Measurements from ENCODE around the gene SCRN3. TPM values are rescaled to one million over a fixed set of nuclear protein-coding genes. Genes with fewer than 3 reads are reported as not detected.

Gene SCRN3
- total and polyA plus RNA-seq, 2 of the 4 experiments (the other 2 are of a cell fraction): 9.9 to 11.4 TPM

GRCh38 chr2:174350018-174350417, 45.5 kb upstream of the SCRN3 start:
- Histone ChIP-seq H3K27ac (ENCODE audit: insufficient read depth, low read length) (no peak overlapping the region), H3K27me3 (ENCODE audit: control insufficient read depth, insufficient read depth, low read length) (peaks cover 2% of the 10 kb centered on the region), H4K8ac (ENCODE audit: low read depth in 2 of 2, low read length in 2 of 2) (no peak overlapping the region), H3K56ac (ENCODE audit: extremely low read depth, insufficient read depth, low read length) (no peak overlapping the region), H2BK20ac (ENCODE audit: low read depth, low read length) (no peak overlapping the region), H3K9me3 (ENCODE audit: control insufficient read depth, insufficient read depth, low read length) (no peaks in the 10 kb centered on the region), H3K4me1 (ENCODE audit: control insufficient read depth, insufficient read depth, low read length) (peaks cover 2% of the 10 kb centered on the region; the same call in 1 of the 2 replicates), H4K91ac (ENCODE audit: insufficient read depth, low read depth, low read length) (no peak overlapping the region), H3K9me1 (ENCODE audit: insufficient read depth, low read length) (no peaks in the 10 kb centered on the region), H3K36me3 (ENCODE audit: control insufficient read depth, insufficient read depth, low read length) (peaks cover 4% of the 10 kb centered on the region; the same call in 1 of the 2 replicates), H2AK9ac (replicated peaks; ENCODE audit: low read depth, low read length, poor library complexity) (no peak overlapping the region), H3K9ac (ENCODE audit: low read depth, low read length) (no peak overlapping the region), H3K14ac (replicated peaks; ENCODE audit: low read depth, low read length) (no peak overlapping the region), H3K4me2 (ENCODE audit: low read depth, low read length) (no peak overlapping the region), H4K5ac (ENCODE audit: low read depth, low read length) (no peak overlapping the region), H3K23ac (ENCODE audit: low read depth, low read length) (no peak overlapping the region), H3K4me3 (ENCODE audit: insufficient read depth, low read depth, low read length) (no peak overlapping the region), H2BK120ac (ENCODE audit: low read depth, low read length) (no peak overlapping the region), H2BK15ac (ENCODE audit: low read depth, low read length) (no peak overlapping the region), H3K4ac (ENCODE audit: low read depth, low read length) (no peak overlapping the region), H2AFZ (replicated peaks; ENCODE audit: low read length, poor library complexity) (no peak overlapping the region), H3K18ac (ENCODE audit: low read depth, low read length) (no peak overlapping the region), H3K79me1 (ENCODE audit: low read depth in 1 of 2, low read length in 2 of 2) (no peaks in the 10 kb centered on the region), H4K20me1 (ENCODE audit: insufficient read depth, low read length) (no peaks in the 10 kb centered on the region), H2AK5ac (ENCODE audit: low read depth, low read length) (no peak overlapping the region), H2BK5ac (ENCODE audit: low read depth, low read length, poor library complexity, severe bottlenecking) (no peak overlapping the region)
- no CpG with 5 or more reads among the region's 2 CpGs for WGBS, 2 experiments (ENCODE audit: extremely low coverage in 2 of 2, insufficient read length in 1 of 2)
- peak; percentile 74 for ATAC-seq (ENCODE audit: low read depth)
- dilution Hi-C loops (cut with HindIII; ENCODE audit: low sequenced_read_pairs, unreplicated experiment): no loop called here
- in situ Hi-C loops (cut with MboI; ENCODE audit: low sequenced_read_pairs): no loop called here
- DNase-seq: peak; percentile 22
- ChIA-PET CTCF (interaction anchor here (1.2 to 1.5 kb wide), 3 partner anchors 9 to 947 kb away, joined by 4 to 12 read pairs (median 6); no protein-coding TSS in a partner anchor), POLR2A (ENCODE audit: unreplicated experiment) (no interaction called here)
- no TSS peak for BruUV-seq (replicated peaks)
- intact Hi-C loops (cut with micrococcal nuclease): no loop called here
- TF ChIP-seq BHLHE40 (IDR thresholded peaks at IDR 0.05; ENCODE audit: low read depth, low read length): no peak
- TF ChIP-seq CTCF (conservative IDR thresholded peaks at IDR 0.05; ENCODE audit: low read depth, low read length): peak; percentile 42
- no peak for TF ChIP-seq MAFK (IDR thresholded peaks at IDR 0.05; ENCODE audit: low read depth, low read length)
- no peak for TF ChIP-seq ELK1 (IDR thresholded peaks at IDR 0.05; ENCODE audit: borderline replicate concordance, low read depth, low read length)
- TF ChIP-seq SMC3 (IDR thresholded peaks at IDR 0.05; ENCODE audit: low read depth, low read length): peak; percentile 25; the same call in 1 of the 2 replicates

All from IMR-90 (cell line).